GM12878 (cell line): ENCODE measurements around the gene PHYH. TPM values are rescaled to one million over a fixed set of nuclear protein-coding genes. Genes with fewer than 3 reads are reported as not detected.

Experiments used
- ATAC-seq: fragments of 200-7000 bp; cut with Tn5 transposase; 3 replicates; pipeline ENCODE4 v1.9.1; 2020; ENCODE audit warnings: mild to moderate bottlenecking, moderate library complexity
- BruUV-seq: library from RNA; stranded (reverse); fragments of 400-500 nt; replicated peaks from 2 replicates; lab custom pipeline; 2021; lab: Mats Ljungman, UMichigan
- CTCF ChIA-PET: fragments of 300-600 bp; sonication (Branson Sonifier 250); formaldehyde crosslinking; extraction: SDS; loops from one replicate; lab custom pipeline; 2021; ENCODE audit warnings: inconsistent platforms; lab: Yijun Ruan, JAX
- POLR2A ChIA-PET: fragments of 350-600 bp; formaldehyde crosslinking; extraction: SDS; loops from one replicate; lab custom pipeline; 2021; ENCODE audit warnings: inconsistent platforms; lab: Charles Lee
- RAD21 ChIA-PET: fragments of 300-600 bp; sonication (Branson Sonifier 250); formaldehyde crosslinking; loops from one replicate; lab custom pipeline; 2023; ENCODE audit warnings: antibody characterized with exemption; ENCODE audit not compliant: unreplicated experiment; lab: Charles Lee
- SMC1A ChIA-PET: fragments of 300-600 bp; sonication (Branson Sonifier 250); formaldehyde crosslinking; loops from one replicate; lab custom pipeline; 2023; ENCODE audit not compliant: unreplicated experiment, uncharacterized antibody; lab: Charles Lee
- DNase-seq: peaks from one replicate; pipeline ENCODE4 v3.0.0-alpha.2; 2011; ENCODE audit warnings: low read depth, low spot score
- FAIRE-seq: peaks from 3 replicates; lab custom pipeline; 2011; peaks lifted over from hg19 to GRCh38; lab: Jason Lieb, UNC
- H2AFZ ChIP-seq: 2 replicates; pipeline ENCODE4 v1.6.0; 2011; ENCODE audit warnings: low read depth, low read length, control low read depth; ENCODE audit not compliant: control insufficient read depth
- H3K27ac ChIP-seq: 2 replicates; pipeline ENCODE4 v1.5.1; 2011; ENCODE audit warnings: control low read depth; ENCODE audit not compliant: control insufficient read depth, insufficient read depth
- H3K27me3 ChIP-seq, 2 experiments: replicated peaks in 1 of 2; 2 replicates each; pipeline versions ENCODE4 v1.6.0 to v1.6.1; 2011; ENCODE audit warnings: low read length in 1 of 2; ENCODE audit not compliant: control insufficient read depth in 2 of 2, insufficient read depth in 2 of 2
- H3K36me3 ChIP-seq, 2 experiments: 2 replicates each; pipeline ENCODE4 v1.5.1; 2011; ENCODE audit warnings: low read length in 1 of 2; ENCODE audit not compliant: control insufficient read depth in 2 of 2, insufficient read depth in 2 of 2
- H3K4me1 ChIP-seq: 2 replicates; pipeline ENCODE4 v1.6.1; 2011; ENCODE audit warnings: mild to moderate bottlenecking, low read length, moderate library complexity, mixed read lengths; ENCODE audit not compliant: control insufficient read depth, insufficient read depth
- H3K4me2 ChIP-seq: 2 replicates; pipeline ENCODE4 v1.6.0; 2011; ENCODE audit warnings: control low read depth; ENCODE audit not compliant: control insufficient read depth, insufficient read depth
- H3K4me3 ChIP-seq: fragments of 200-600 bp; sonication (generic); 2 replicates; pipeline ENCODE4 v1.5.1; 2016
- H3K79me2 ChIP-seq: 2 replicates; pipeline ENCODE4 v1.6.0; 2011; ENCODE audit warnings: low read length; ENCODE audit not compliant: control insufficient read depth, insufficient read depth
- H3K9ac ChIP-seq: 2 replicates; pipeline ENCODE4 v1.8.0; 2011; ENCODE audit warnings: low read length, control low read depth, mixed read lengths; ENCODE audit not compliant: control insufficient read depth, insufficient read depth
- H3K9me3 ChIP-seq: replicated peaks from 3 replicates; pipeline ENCODE4 v1.5.1; 2011; ENCODE audit warnings: mild to moderate bottlenecking, low read length; ENCODE audit not compliant: control insufficient read depth, insufficient read depth
- H4K20me1 ChIP-seq: 2 replicates; pipeline ENCODE4 v1.6.0; 2011; ENCODE audit not compliant: control insufficient read depth, insufficient read depth
- BCLAF1 ChIP-seq: fragments of 450-650 bp; IDR thresholded peaks from 2 replicates; pipeline ENCODE4 v1.6.1; 2017; ENCODE audit warnings: antibody characterized with exemption, mild to moderate bottlenecking, moderate library complexity
- HDAC6 ChIP-seq: fragments of 200-600 bp; sonication (generic); IDR thresholded peaks from one replicate; pipeline ENCODE4 v1.8.0; 2017; ENCODE audit warnings: antibody characterized with exemption; ENCODE audit not compliant: unreplicated experiment
- HSF1 ChIP-seq: fragments of 150-350 bp; IDR thresholded peaks from 2 replicates; pipeline ENCODE4 v1.6.1; 2014; ENCODE audit warnings: mild to moderate bottlenecking, low read depth, low read length
- MEF2A ChIP-seq: IDR thresholded peaks from 2 replicates; pipeline ENCODE4 v1.6.1; 2011; ENCODE audit warnings: low read depth, mild to moderate bottlenecking, low read length, moderate library complexity; ENCODE audit not compliant: insufficient read depth
- PRDM15 ChIP-seq: fragments of 450-650 bp; formaldehyde crosslinking; IDR thresholded peaks from 2 replicates; pipeline ENCODE4 v1.4.0; 2020; ENCODE audit warnings: mild to moderate bottlenecking, moderate library complexity
- REST ChIP-seq: IDR thresholded peaks from 2 replicates; pipeline ENCODE4 v1.6.1; 2012; ENCODE audit warnings: mild to moderate bottlenecking, low read depth, low read length
- SKIL ChIP-seq: fragments of 450-650 bp; IDR thresholded peaks from 2 replicates; pipeline ENCODE4 v1.6.1; 2017; ENCODE audit warnings: mild to moderate bottlenecking, low read depth, inconsistent platforms; ENCODE audit not compliant: poor library complexity, severe bottlenecking
- WGBS: methylation state at CpG from one replicate; pipeline ENCODE4 v1.1.6; 2016; ENCODE audit warnings: low lambda C conversion rate; ENCODE audit not compliant: insufficient replicate concordance, insufficient coverage; ENCODE audit errors: missing lambda C conversion rate; 5-methylcytosine and 5-hydroxymethylcytosine counted together
- in situ Hi-C: fragments of 300-500 bp; cut with MboI; formaldehyde crosslinking; loops from 9 replicates; pipeline ENCODE4 v1.14.3; 2018; ENCODE audit warnings: mixed read lengths
- intact Hi-C: fragments of 100-400 bp; cut with micrococcal nuclease; formaldehyde crosslinking; loops from one replicate; pipeline ENCODE4 v1.14.2; 2022; ENCODE audit not compliant: unreplicated experiment
- polyA plus RNA-seq, 11 experiments: library from polyadenylated mRNA; depleted of rRNA in 4 of 11; unstranded in 6 of 11; stranded (reverse) in 5 of 11; fragments of >200 nt; fragmentation: Nextera tagmentation in 4 of 11; fragmentation: Illumina TruSeq in 1 of 11; extraction: Ambion mirVana in 4 of 11; extraction: Trizol in 1 of 11; gene quantifications; 1 replicate in 1 of 11; 2 replicates in 10 of 11; pipeline versions ENCODE4 v1.2.1 to v1.2.3, GENCODE V29; 2011 to 2016; ENCODE audit warnings: inconsistent platforms in 2 of 11, missing spikeins in 2 of 11, low read depth in 1 of 11
- total RNA-seq, 4 experiments: library from RNA; depleted of rRNA in 3 of 4; stranded (reverse); fragments of >200 nt in 3 of 4; fragmentation: Illumina TruSeq in 1 of 4; extraction: Trizol in 1 of 4; gene quantifications; 2 replicates each; pipeline versions ENCODE4 v1.2.1 to v1.2.3, GENCODE V29; 2013 to 2021

PHYH gene
- total and polyA plus RNA-seq, 10 of the 15 experiments (the other 5 are each of a cell fraction or from before 2014, with no cell fraction given), result 3.2 to 10.3 (median 5.0) TPM

GRCh38 chr10:13238271-13239077, 61.4 kb downstream of the PHYH start:
- Histone ChIP-seq H3K9ac (no peak overlapping the region), H4K20me1 (no peaks in the 10 kb centered on the region), H3K4me1 (no peaks in the 10 kb centered on the region), H3K4me2 (no peak overlapping the region), H2AFZ (no peak overlapping the region), H3K36me3 (no peaks in the 10 kb centered on the region), H3K4me3 (no peak overlapping the region), H3K79me2 (no peaks in the 10 kb centered on the region), H3K9me3 (no peaks in the 10 kb centered on the region), H3K27ac (no peak overlapping the region), H3K27me3 (no peaks in the 10 kb centered on the region)
- WGBS, result 60% methylated on average over 16 of the region's 16 CpGs
- CTCF ChIA-PET, result no interaction called here
- RAD21 ChIA-PET, result no interaction called here
- ATAC-seq (no peak), FAIRE-seq (no peak), DNase-seq (no peak)
- intact Hi-C loops, result no loop called here
- SMC1A ChIA-PET, result no interaction called here
- POLR2A ChIA-PET, result no interaction called here
- BruUV-seq, result no TSS peak
- in situ Hi-C loops, result no loop called here
- no peak for TF ChIP-seq SKIL
- TF ChIP-seq HDAC6, result no peak
- no peak for TF ChIP-seq REST
- TF ChIP-seq HSF1, result no peak
- no peak for TF ChIP-seq MEF2A
- TF ChIP-seq BCLAF1, result no peak
- no peak for TF ChIP-seq PRDM15 (CRISPR knock-in tag)
